Left lung (tissue), 10 donors: ENCODE results near the gene TNNC2. TPM values are rescaled to one million over a fixed set of nuclear protein-coding genes. Genes with fewer than 3 reads are reported as not detected.

ENCODE experiments used
- ATAC-seq: fragments of 200-7000 bp; cut with Tn5 transposase; one replicate; pipeline ENCODE4 v1.9.1; 2020; ENCODE audit warnings: moderate library complexity
- DNase-seq, 4 donors: peaks; one replicate each; pipeline ENCODE4 v3.0.0-alpha.2; 2013 to 2020
- H3K27ac ChIP-seq, 2 donors: fragments of 200-600 bp; sonication (generic) in 1 of 2; one replicate each; pipeline versions ENCODE4 v1.5.0 to v1.8.0; 2020 to 2021
- H3K27me3 ChIP-seq, 2 donors: fragments of 200-600 bp; sonication (generic) in 1 of 2; one replicate each; pipeline versions ENCODE4 v1.5.0 to v1.8.0; 2020 to 2021
- H3K36me3 ChIP-seq, 2 donors: fragments of 200-600 bp; sonication (generic) in 1 of 2; one replicate each; pipeline versions ENCODE4 v1.5.0 to v1.8.0; 2020 to 2021
- H3K4me1 ChIP-seq, 2 donors: fragments of 200-600 bp; one replicate each; pipeline ENCODE4 v1.8.0; 2021
- H3K4me3 ChIP-seq, 2 donors: fragments of 200-600 bp; sonication (generic) in 1 of 2; one replicate each; pipeline versions ENCODE4 v1.5.0 to v1.8.0; 2020 to 2021; ENCODE audit warnings: mild to moderate bottlenecking in 1 of 2
- H3K9me3 ChIP-seq, 2 donors: fragments of 200-600 bp; sonication (generic) in 1 of 2; one replicate each; pipeline versions ENCODE4 v1.5.0 to v1.8.0; 2020 to 2021
- intact Hi-C, 2 donors: fragments of 100-400 bp; cut with DNase I; formaldehyde crosslinking; loops; one replicate each; pipeline versions ENCODE4 v1.11.2 to v1.14.2; 2022
- polyA plus RNA-seq, 6 donors: library from polyadenylated mRNA; unstranded; fragments of 120-200 nt; gene quantifications; one replicate each; pipeline ENCODE4 v1.2.1, GENCODE V29; 2013; ENCODE audit not compliant: insufficient read length in 6 of 6
- total RNA-seq, 2 donors: library from RNA; stranded (reverse); fragmentation: NEBNext Ultra II Directional; extraction: Animal tissue kit (Norgen Biotek cat#: 25700); gene quantifications; one replicate each; pipeline ENCODE4 v1.2.1, GENCODE V29; 2021
- TF ChIP-seq, protein P1 (sequence below), 2 donors: fragments of 200-600 bp; sonication (generic) in 1 of 2; IDR thresholded peaks; one replicate each; pipeline versions ENCODE4 v1.5.0 to v1.8.0; 2021; ENCODE audit warnings: antibody characterized with exemption in 2 of 2
- donor health status: DM: no; HTN: yes; CAD: no.
- donor health status: DM: no; HTN: no; CAD: no.

Gene TNNC2
- total and polyA plus RNA-seq, 8 donors = 0.21 to 1.2 (median 0.43) TPM

DNA sequence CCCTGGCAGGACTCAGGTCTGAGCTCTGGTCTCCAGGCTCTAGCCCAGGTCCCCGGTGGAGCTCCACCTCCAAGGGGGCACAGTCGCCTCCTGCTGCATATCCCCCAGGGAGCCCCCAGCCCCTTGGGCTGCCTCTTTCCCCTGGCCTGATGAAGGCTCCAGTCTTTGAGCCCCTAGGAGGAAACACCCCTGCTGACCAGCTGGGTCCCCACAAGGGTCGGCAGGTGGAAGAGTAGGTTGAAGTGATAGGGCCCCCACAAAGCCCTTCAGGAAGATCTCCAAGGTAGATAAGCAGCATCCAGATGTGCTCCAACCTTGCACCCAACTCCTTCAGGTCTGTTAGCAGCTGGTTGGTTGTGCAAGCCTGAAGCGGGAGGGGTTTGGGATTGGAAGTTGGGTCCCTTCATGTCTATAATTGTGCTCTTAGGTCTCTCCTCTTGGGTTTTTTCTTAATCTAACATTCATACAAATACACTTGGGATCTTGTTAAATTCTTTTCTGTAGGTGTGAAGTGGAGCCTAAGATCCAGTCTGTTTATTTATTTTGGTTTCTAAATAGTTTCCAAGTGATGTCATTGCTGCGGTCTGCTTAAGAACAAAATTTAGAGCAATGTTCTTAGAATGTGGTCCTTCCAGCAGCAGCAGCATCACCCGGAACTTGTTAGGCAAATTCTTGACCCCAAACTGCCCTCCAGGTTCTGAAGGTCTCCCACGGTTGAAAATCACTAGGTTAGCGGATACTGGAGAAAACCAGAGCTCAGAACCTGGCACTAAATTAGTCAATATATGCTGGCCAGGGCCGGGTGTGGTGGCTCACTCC lies 9.5 kb downstream of the TNNC2 start:
- Histone ChIP-seq H3K27ac (peak overlapping the region; percentile 50 to 70), H3K9me3 (no peaks in the 10 kb centered on the region), H3K27me3 (peaks cover 0 to 14% of the 10 kb centered on the region in 2 donors), H3K36me3 (peaks cover 0 to 7% of the 10 kb centered on the region in 2 donors), H3K4me3 (no peak overlapping the region), H3K4me1 (peaks cover 4 to 21% of the 10 kb centered on the region in 2 donors)
- intact Hi-C loops = no loop called here
- peak in 1 of 4 donors; percentile 60 for DNase-seq
- peak; percentile 80 for ATAC-seq
- TF ChIP-seq, protein P1, sequence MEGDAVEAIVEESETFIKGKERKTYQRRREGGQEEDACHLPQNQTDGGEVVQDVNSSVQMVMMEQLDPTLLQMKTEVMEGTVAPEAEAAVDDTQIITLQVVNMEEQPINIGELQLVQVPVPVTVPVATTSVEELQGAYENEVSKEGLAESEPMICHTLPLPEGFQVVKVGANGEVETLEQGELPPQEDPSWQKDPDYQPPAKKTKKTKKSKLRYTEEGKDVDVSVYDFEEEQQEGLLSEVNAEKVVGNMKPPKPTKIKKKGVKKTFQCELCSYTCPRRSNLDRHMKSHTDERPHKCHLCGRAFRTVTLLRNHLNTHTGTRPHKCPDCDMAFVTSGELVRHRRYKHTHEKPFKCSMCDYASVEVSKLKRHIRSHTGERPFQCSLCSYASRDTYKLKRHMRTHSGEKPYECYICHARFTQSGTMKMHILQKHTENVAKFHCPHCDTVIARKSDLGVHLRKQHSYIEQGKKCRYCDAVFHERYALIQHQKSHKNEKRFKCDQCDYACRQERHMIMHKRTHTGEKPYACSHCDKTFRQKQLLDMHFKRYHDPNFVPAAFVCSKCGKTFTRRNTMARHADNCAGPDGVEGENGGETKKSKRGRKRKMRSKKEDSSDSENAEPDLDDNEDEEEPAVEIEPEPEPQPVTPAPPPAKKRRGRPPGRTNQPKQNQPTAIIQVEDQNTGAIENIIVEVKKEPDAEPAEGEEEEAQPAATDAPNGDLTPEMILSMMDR (IDR thresholded peaks at IDR 0.05) = no peak

DNA sequence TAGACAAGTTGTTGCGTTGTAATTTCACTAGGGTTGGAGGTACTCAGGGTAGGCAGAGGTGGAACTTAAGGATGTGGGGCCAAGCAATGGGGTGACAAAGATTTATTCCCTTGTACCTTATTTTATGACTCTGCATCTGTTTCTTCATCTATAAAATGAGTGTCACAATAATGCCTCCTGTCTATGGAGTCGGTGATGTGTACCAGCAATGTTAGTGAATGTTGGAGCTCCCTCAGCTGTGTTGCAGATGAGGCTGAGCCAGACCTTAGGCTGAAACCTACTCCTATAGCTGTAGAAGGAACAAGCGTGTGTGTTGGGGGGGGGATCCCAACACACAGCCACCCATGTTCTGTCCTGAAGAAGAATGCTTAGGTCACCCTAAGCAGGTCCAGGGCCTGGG lies 10.2 kb downstream of the TNNC2 start:
- intact Hi-C loops = no loop called here
- peak overlapping the region; percentile 50 to 70 for H3K27ac ChIP-seq
- TF ChIP-seq, protein P1 (IDR thresholded peaks at IDR 0.05) = no peak
- no peak overlapping the region for H3K4me3 ChIP-seq
- H3K9me3 ChIP-seq = no peaks in the 10 kb centered on the region
- ATAC-seq = no peak
- peaks cover 0 to 7% of the 10 kb centered on the region in 2 donors for H3K27me3 ChIP-seq
- H3K4me1 ChIP-seq = peaks cover 4 to 21% of the 10 kb centered on the region in 2 donors
- no peak for DNase-seq
- H3K36me3 ChIP-seq = peaks cover 0 to 7% of the 10 kb centered on the region in 2 donors

DNA sequence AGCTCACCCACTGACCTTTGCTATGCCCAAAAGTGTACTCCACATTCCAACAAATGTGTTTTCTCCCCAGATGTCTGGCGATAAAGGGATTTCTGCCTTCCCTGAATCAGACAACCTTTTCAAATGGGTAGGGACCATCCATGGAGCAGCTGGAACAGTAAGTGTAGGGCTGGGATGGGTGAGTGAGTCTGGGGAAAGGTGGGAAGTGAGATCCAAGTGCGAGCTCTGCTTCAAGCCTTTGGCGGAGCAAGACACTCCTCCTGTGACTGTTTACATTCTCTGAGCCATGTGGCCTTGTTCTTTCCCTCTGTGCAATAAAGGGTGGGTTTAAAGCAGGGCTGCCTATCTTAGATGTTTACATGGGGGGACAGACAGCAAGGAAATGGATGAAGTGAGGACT lies 12.8 kb downstream of the TNNC2 start:
- DNase-seq = no peak
- H3K4me3 ChIP-seq = no peak overlapping the region
- H3K9me3 ChIP-seq = no peaks in the 10 kb centered on the region
- intact Hi-C loops = no loop called here
- no peaks in the 10 kb centered on the region for H3K27me3 ChIP-seq
- TF ChIP-seq, protein P1 (IDR thresholded peaks at IDR 0.05) = no peak
- no peak overlapping the region for H3K27ac ChIP-seq
- no peak for ATAC-seq
- peaks cover 4 to 21% of the 10 kb centered on the region in 2 donors for H3K4me1 ChIP-seq
- H3K36me3 ChIP-seq = peaks cover 0 to 32% of the 10 kb centered on the region in 2 donors

DNA sequence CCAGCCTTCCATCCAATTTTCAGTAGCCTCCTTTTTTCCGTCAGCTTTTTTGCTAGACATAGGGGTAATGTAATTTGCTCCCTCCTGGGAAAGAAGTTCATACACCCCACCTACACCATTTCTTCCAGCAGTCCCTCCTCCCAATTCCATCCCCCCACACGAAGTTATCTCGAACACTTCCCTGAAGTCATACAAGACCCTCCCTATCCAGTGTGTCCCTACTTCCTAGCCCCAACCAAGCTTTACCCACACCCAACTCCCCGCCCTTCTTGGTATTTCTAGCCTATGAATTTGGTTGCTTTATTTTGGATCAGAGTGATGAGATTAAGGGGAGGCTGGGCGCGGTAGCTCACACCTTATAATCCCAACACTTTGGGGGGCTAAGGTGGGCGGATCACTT lies 13.6 kb downstream of the TNNC2 start:
- peaks cover 4 to 21% of the 10 kb centered on the region in 2 donors for H3K4me1 ChIP-seq
- peaks cover 0 to 40% of the 10 kb centered on the region in 2 donors for H3K36me3 ChIP-seq
- peak overlapping the region in 1 of 2 donors; percentile 47 for H3K4me3 ChIP-seq
- ATAC-seq (no peak), DNase-seq (no peak)
- TF ChIP-seq, protein P1 (IDR thresholded peaks at IDR 0.05) = no peak
- no peak overlapping the region for H3K27ac ChIP-seq
- intact Hi-C loops = no loop called here
- no peaks in the 10 kb centered on the region for H3K9me3 ChIP-seq
- no peaks in the 10 kb centered on the region for H3K27me3 ChIP-seq

DNA sequence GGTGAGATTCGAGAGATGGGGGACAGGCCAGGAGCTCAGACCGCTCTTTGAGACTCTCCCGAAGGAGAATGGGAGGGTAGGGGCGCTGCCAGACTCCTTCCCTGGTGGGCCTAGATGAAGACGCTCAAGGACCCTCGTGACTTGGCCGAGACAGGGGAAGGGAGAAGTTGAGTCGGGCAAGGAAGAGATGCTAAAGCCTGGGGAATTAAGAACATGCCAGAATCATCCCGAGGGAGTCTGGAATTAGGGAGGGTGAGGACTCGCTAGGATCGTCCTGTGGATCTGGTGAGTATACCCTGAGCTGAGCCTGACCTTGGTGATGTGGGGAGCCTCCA lies 14.1 kb downstream of the TNNC2 start:
- no peak overlapping the region for H3K27ac ChIP-seq
- no peak for ATAC-seq
- no peaks in the 10 kb centered on the region for H3K9me3 ChIP-seq
- H3K27me3 ChIP-seq = no peaks in the 10 kb centered on the region
- no peak for DNase-seq
- peak overlapping the region; percentile 47 to 75 for H3K4me3 ChIP-seq
- peaks cover 0 to 45% of the 10 kb centered on the region in 2 donors for H3K36me3 ChIP-seq
- intact Hi-C loops = no loop called here
- H3K4me1 ChIP-seq = peaks cover 4 to 21% of the 10 kb centered on the region in 2 donors
- TF ChIP-seq, protein P1 (IDR thresholded peaks at IDR 0.05) = no peak
